HepG2 (cell line): ENCODE data around the gene DLG5. TPM values are rescaled to one million over a fixed set of nuclear protein-coding genes. Genes with fewer than 3 reads are reported as not detected.

ENCODE experiments used
- ATAC-seq: fragments of 200-7000 bp; cut with Tn5 transposase; 3 replicates; pipeline ENCODE4 v1.9.1; 2020; ENCODE audit warnings: mild to moderate bottlenecking, moderate library complexity
- BruUV-seq: library from RNA; stranded (reverse); fragments of 400-500 nt; replicated peaks from 2 replicates; lab custom pipeline; 2021; lab: Mats Ljungman, UMichigan
- CTCF ChIA-PET: fragments of 300-600 bp; formaldehyde crosslinking; extraction: SDS; loops from one replicate; lab custom pipeline; 2021; ENCODE audit warnings: low total read pairs, inconsistent platforms, low intra/inter-chr PET ratio; lab: Yijun Ruan, JAX
- POLR2A ChIA-PET: fragments of 350-600 bp; sonication (Branson Sonifier 250); formaldehyde crosslinking; loops from one replicate; lab custom pipeline; 2020; ENCODE audit warnings: antibody characterized with exemption, inconsistent platforms; lab: Yijun Ruan, JAX
- DNase-seq: peaks from one replicate; pipeline ENCODE4 v3.0.0-alpha.2; 2015; ENCODE audit warnings: low spot score
- FAIRE-seq: peaks from 3 replicates; lab custom pipeline; 2011; peaks lifted over from hg19 to GRCh38; lab: Jason Lieb, UNC
- H2AFZ ChIP-seq: one replicate; pipeline ENCODE4 v1.6.1; 2011; ENCODE audit warnings: low read length, inconsistent platforms
- H3K27ac ChIP-seq: fragments of 300-600 bp; 3 replicates; pipeline ENCODE4 v1.8.0; 2011; ENCODE audit warnings: mixed run types, mild to moderate bottlenecking, mixed read lengths, low read length, inconsistent platforms; ENCODE audit not compliant: insufficient read depth; ENCODE audit errors: extremely low read length
- H3K27me3 ChIP-seq, 2 experiments: fragments of 200-600 bp in 1 of 2; 2 replicates in 1 of 2; 3 replicates in 1 of 2; pipeline versions ENCODE4 v1.6.0 to v1.8.0; 2011; ENCODE audit warnings: low read length in 2 of 2, mild to moderate bottlenecking in 2 of 2, moderate library complexity in 2 of 2, inconsistent platforms in 1 of 2; ENCODE audit not compliant: insufficient read depth in 2 of 2, control insufficient read depth in 1 of 2
- H3K36me3 ChIP-seq, 2 experiments: fragments of 200-600 bp in 1 of 2; replicated peaks in 1 of 2; 2 replicates in 1 of 2; 3 replicates in 1 of 2; pipeline versions ENCODE4 v1.5.1 to v1.8.0; 2011; ENCODE audit warnings: low read length in 2 of 2, inconsistent platforms in 1 of 2; ENCODE audit not compliant: insufficient read depth in 2 of 2, control insufficient read depth in 1 of 2
- H3K4me1 ChIP-seq: 2 replicates; pipeline ENCODE4 v1.5.1; 2012; ENCODE audit warnings: low read length, inconsistent platforms; ENCODE audit not compliant: insufficient read depth
- H3K4me2 ChIP-seq: 2 replicates; pipeline ENCODE4 v1.6.0; 2011; ENCODE audit warnings: low read depth, low read length, inconsistent platforms
- H3K4me3 ChIP-seq, 3 experiments: fragments of 200-600 bp in 1 of 3; sonication (generic), shearing (Covaris generic) in 1 of 3; replicated peaks in 1 of 3; 2 replicates each; pipeline ENCODE4 v1.5.1; 2011 to 2016; ENCODE audit warnings: low read length in 3 of 3, inconsistent platforms in 2 of 3, low read depth in 2 of 3, mild to moderate bottlenecking in 2 of 3, control low read depth in 1 of 3, mixed read lengths in 1 of 3; ENCODE audit not compliant: insufficient read depth in 1 of 3
- H3K79me2 ChIP-seq: one replicate; pipeline ENCODE4 v1.6.1; 2011; ENCODE audit warnings: low read length, inconsistent platforms; ENCODE audit not compliant: insufficient read depth
- H3K9ac ChIP-seq: 2 replicates; pipeline ENCODE4 v1.6.0; 2011; ENCODE audit warnings: mild to moderate bottlenecking, low read depth, low read length, inconsistent platforms; ENCODE audit not compliant: insufficient read depth
- H3K9me3 ChIP-seq: 2 replicates; pipeline ENCODE4 v1.5.1; 2012; ENCODE audit warnings: mild to moderate bottlenecking, low read length
- H4K20me1 ChIP-seq: 2 replicates; pipeline ENCODE4 v1.6.0; 2011; ENCODE audit warnings: inconsistent platforms, mild to moderate bottlenecking, low read length, moderate library complexity; ENCODE audit not compliant: insufficient read depth
- AGO1 ChIP-seq: fragments of 200-400 bp; formaldehyde crosslinking; IDR thresholded peaks from 2 replicates; pipeline ENCODE4 v1.6.1; 2017; ENCODE audit warnings: mild to moderate bottlenecking, low read depth, low read length, moderate library complexity; ENCODE audit not compliant: poor library complexity, severe bottlenecking
- FOXK2 ChIP-seq: fragments of 450-650 bp; IDR thresholded peaks from 2 replicates; pipeline ENCODE4 v1.6.1; 2016
- IKZF4 ChIP-seq: sonication (generic); formaldehyde crosslinking; IDR thresholded peaks from 2 replicates; pipeline ENCODE4 v1.5.1; 2020; ENCODE audit warnings: borderline replicate concordance, mild to moderate bottlenecking, low read depth, missing genetic modification reagents; ENCODE audit errors: not compliant biosample characterization
- MBD4 ChIP-seq: IDR thresholded peaks from 2 replicates; pipeline ENCODE4 v1.6.1; 2012; ENCODE audit warnings: low read length, inconsistent platforms, borderline replicate concordance
- SKIL ChIP-seq: sonication (generic); formaldehyde crosslinking; IDR thresholded peaks from 2 replicates; pipeline ENCODE4 v1.8.0; 2022; ENCODE audit warnings: missing genetic modification reagents, mild to moderate bottlenecking, moderate library complexity, borderline replicate concordance
- TCF7 ChIP-seq: sonication (generic); IDR thresholded peaks from 2 replicates; pipeline ENCODE4 v1.6.1; 2016; ENCODE audit warnings: antibody characterized with exemption, low read depth
- ZMYM4 ChIP-seq: sonication (generic); formaldehyde crosslinking; IDR thresholded peaks from 2 replicates; pipeline ENCODE4 v1.8.1; 2023; ENCODE audit warnings: mild to moderate bottlenecking, missing genetic modification reagents
- ZNF12 ChIP-seq: sonication (generic); formaldehyde crosslinking; IDR thresholded peaks from 2 replicates; pipeline ENCODE4 v1.5.0; 2020; ENCODE audit warnings: missing genetic modification reagents
- ZSCAN21 ChIP-seq: sonication (generic); formaldehyde crosslinking; IDR thresholded peaks from 2 replicates; pipeline ENCODE4 v1.8.0; 2022; ENCODE audit warnings: mild to moderate bottlenecking, missing genetic modification reagents, moderate library complexity, borderline replicate concordance
- WGBS: methylation state at CpG from one replicate; pipeline ENCODE4 v1.1.6; 2017; ENCODE audit warnings: low lambda C conversion rate; 5-methylcytosine and 5-hydroxymethylcytosine counted together
- in situ Hi-C: cut with HindIII; loops from 2 replicates; pipeline ENCODE4 v1.10.0; 2017; ENCODE audit warnings: low pct_unique_long_range_greater_than_20kb; ENCODE audit not compliant: extremely low pct_ligation_motif_present
- intact Hi-C: fragments of 100-400 bp; cut with micrococcal nuclease; formaldehyde crosslinking; loops from one replicate; pipeline ENCODE4 v1.10.0; 2022; ENCODE audit not compliant: unreplicated experiment
- polyA plus RNA-seq, 8 experiments: library from polyadenylated mRNA; depleted of rRNA in 3 of 8; stranded (reverse) in 7 of 8; unstranded in 1 of 8; fragments of >200 nt; fragmentation: Illumina TruSeq in 4 of 8; extraction: Trizol in 4 of 8; gene quantifications; 2 replicates each; pipeline versions ENCODE4 v1.2.1 to v1.2.3, GENCODE V29; 2011 to 2016; ENCODE audit warnings: low read depth in 4 of 8, missing spikeins in 1 of 8, mixed read lengths in 1 of 8; ENCODE audit not compliant: insufficient read depth in 1 of 8
- total RNA-seq, 5 experiments: library from RNA; depleted of rRNA; stranded (reverse); fragments of >200 nt; fragmentation: Illumina TruSeq; extraction: Trizol; gene quantifications; 2 replicates each; pipeline ENCODE4 v1.2.3, GENCODE V29; 2016; ENCODE audit warnings: low read depth in 1 of 5

Gene DLG5
- total and polyA plus RNA-seq, 2 of the 13 experiments (the other 11 are each of a cell fraction or from before 2014, with no cell fraction given): 15.5 to 18.2 TPM

- no peak for FAIRE-seq
- WGBS: 88% methylated on average over 1 of the region's 2 CpGs
- H3K9ac ChIP-seq: no peak overlapping the region
- TF ChIP-seq TCF7: no peak
- no peak for TF ChIP-seq IKZF4 (CRISPR knock-in tag)
- no peak for TF ChIP-seq ZMYM4 (CRISPR knock-in tag)
- TF ChIP-seq FOXK2: no peak
- no peak for TF ChIP-seq MBD4
- TF ChIP-seq, all 625 proteins: peak for 0
- Histone ChIP-seq H3K27ac (no peak overlapping the region), H4K20me1 (no peaks in the 10 kb centered on the region), H3K79me2 (no peaks in the 10 kb centered on the region), H3K9me3 (no peaks in the 10 kb centered on the region), H2AFZ (no peak overlapping the region), H3K4me2 (no peak overlapping the region), H3K4me1 (no peaks in the 10 kb centered on the region), H3K27me3 (no peaks in the 10 kb centered on the region), H3K36me3 (peaks cover 38 to 75% of the 10 kb centered on the region in 2 experiments; a peak in 4 of 5 replicates), H3K4me3 (no peak overlapping the region)
- ChIA-PET POLR2A (no interaction called here), CTCF (no interaction called here)
- ATAC-seq: no peak
- intact Hi-C loops: no loop called here
- no TSS peak for BruUV-seq
- in situ Hi-C loops: no loop called here
- no peak for DNase-seq
Observed at GRCh38 chr10:77832238-77832637, 94.3 kb downstream of the DLG5 start.

GRCh38 chr10:77829356-77829755 is 97.2 kb downstream of the DLG5 start:
- Histone ChIP-seq H3K4me2 (no peak overlapping the region), H3K4me3 (no peak overlapping the region), H3K27me3 (no peaks in the 10 kb centered on the region), H3K9me3 (no peaks in the 10 kb centered on the region), H3K79me2 (no peaks in the 10 kb centered on the region), H2AFZ (no peak overlapping the region), H3K4me1 (peaks cover 9% of the 10 kb centered on the region), H3K9ac (no peak overlapping the region), H3K36me3 (peaks cover 32 to 65% of the 10 kb centered on the region in 2 experiments; a peak in 4 of 5 replicates), H3K27ac (no peak overlapping the region), H4K20me1 (no peaks in the 10 kb centered on the region)
- FAIRE-seq (no peak), DNase-seq (no peak), ATAC-seq (no peak)
- in situ Hi-C loops (no loop called here), intact Hi-C loops (no loop called here)
- ChIA-PET CTCF (no interaction called here), POLR2A (no interaction called here)
- 97% methylated on average over 7 of the region's 10 CpGs for WGBS
- TF ChIP-seq ZNF12 (no peak), SKIL (no peak), ZSCAN21 (CRISPR knock-in tag) (no peak), AGO1 (no peak)
- BruUV-seq: no TSS peak
